Astrocyte (in vitro differentiated cells and primary cell): ENCODE data around the gene SPEM3.
"Not testable (repeated sequence)": the region's sequence is repeated elsewhere in the genome, so short reads cannot be mapped to it uniquely, and the experiment has no call there.

Experiments
- CTCF ChIP-seq: IDR thresholded peaks from 2 replicates; pipeline ENCODE4 v1.5.1; 2011; ENCODE audit warnings: low read depth, mild to moderate bottlenecking, inconsistent platforms, low read length, moderate library complexity; ENCODE audit not compliant: insufficient read depth
- EZH2 ChIP-seq: IDR thresholded peaks from 2 replicates; pipeline ENCODE4 v1.6.1; 2012; ENCODE audit warnings: mild to moderate bottlenecking, low read length, inconsistent platforms; ENCODE audit not compliant: insufficient read depth

GRCh38 chr17:7481842-7482741 is 53.4 kb downstream of the SPEM3 start:
- not testable (repeated sequence) for TF ChIP-seq CTCF, EZH2
